HUES48 (cell line): Measurements from ENCODE around the gene TUBB.

ENCODE experiments used
- H3K27ac ChIP-seq: one replicate; pipeline ENCODE4 v1.7.0; 2013; ENCODE audit warnings: low read depth, low read length, inconsistent platforms
- H3K27me3 ChIP-seq: 2 replicates; pipeline ENCODE4 v1.6.1; 2013; ENCODE audit warnings: mild to moderate bottlenecking, low read length; ENCODE audit not compliant: control insufficient read depth, insufficient read depth
- H3K36me3 ChIP-seq: 2 replicates; pipeline ENCODE4 v1.6.1; 2013; ENCODE audit warnings: low read length; ENCODE audit not compliant: control insufficient read depth, insufficient read depth
- H3K4me1 ChIP-seq: 2 replicates; pipeline ENCODE4 v1.6.1; 2013; ENCODE audit warnings: mild to moderate bottlenecking, low read length; ENCODE audit not compliant: control insufficient read depth, insufficient read depth
- H3K4me3 ChIP-seq: 2 replicates; pipeline ENCODE4 v1.5.1; 2013; ENCODE audit warnings: mild to moderate bottlenecking, low read depth, low read length
- H3K9ac ChIP-seq: 2 replicates; pipeline ENCODE4 v1.6.1; 2013; ENCODE audit warnings: mild to moderate bottlenecking, low read depth, low read length, moderate library complexity
- H3K9me3 ChIP-seq: 2 replicates; pipeline ENCODE4 v1.6.1; 2013; ENCODE audit warnings: low read length; ENCODE audit not compliant: control insufficient read depth, insufficient read depth

Gene TUBB

DNA sequence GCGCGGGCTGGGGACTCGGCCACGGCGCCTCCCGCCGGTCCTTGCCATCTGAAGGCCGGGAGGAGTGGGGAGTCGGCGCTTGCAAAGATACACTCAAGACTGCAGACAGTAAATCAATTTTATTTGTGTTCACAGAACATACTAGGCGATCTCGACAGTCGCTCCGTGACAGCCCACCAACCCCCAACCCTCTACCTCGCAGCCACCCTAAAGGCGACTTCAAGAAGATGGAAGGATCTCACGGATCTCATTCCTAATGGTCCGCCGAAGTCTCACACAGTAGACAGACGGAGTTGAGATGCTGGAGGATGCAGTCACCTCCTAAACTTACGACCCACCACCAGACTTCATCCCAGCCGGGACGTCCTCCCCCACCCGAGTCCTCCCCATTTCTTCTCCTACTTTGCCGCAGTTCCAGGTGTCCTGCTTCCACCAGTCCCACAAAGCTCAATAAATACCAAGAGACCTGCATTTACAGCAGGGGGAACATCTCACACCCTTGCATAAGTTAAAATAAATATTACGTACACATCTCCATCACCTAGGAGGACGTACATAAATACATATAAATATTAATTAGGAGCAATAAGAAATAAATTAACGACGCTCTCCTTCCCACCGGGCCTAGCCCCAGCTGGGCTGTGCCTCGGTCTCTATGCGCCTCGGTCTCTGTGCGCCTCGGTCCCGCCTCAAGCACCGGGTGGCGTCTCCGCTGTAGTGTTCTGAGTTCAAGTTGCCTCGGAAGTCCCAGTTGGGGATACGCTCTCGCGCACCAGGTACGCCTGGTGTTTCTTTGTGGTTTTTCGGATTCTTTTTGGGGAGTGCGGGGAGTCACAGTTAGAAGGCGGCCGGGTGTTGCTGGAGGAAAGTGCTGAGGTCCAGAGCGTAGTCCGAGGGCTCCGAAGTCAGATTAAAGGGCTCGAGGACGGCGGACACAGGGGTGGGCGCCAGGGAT, 23.2 kb downstream of the TUBB start:
- peak overlapping the region; percentile 74 for H3K4me3 ChIP-seq
- peaks cover 3% of the 10 kb centered on the region; the same call in 1 of the 2 replicates for H3K27me3 ChIP-seq
- H3K36me3 ChIP-seq: peaks cover 27% of the 10 kb centered on the region
- H3K9ac ChIP-seq: peak overlapping the region; percentile 52
- H3K4me1 ChIP-seq: peaks cover 6% of the 10 kb centered on the region; the same call in 1 of the 2 replicates
- H3K9me3 ChIP-seq: no peaks in the 10 kb centered on the region
- H3K27ac ChIP-seq: peak overlapping the region; percentile 90

DNA sequence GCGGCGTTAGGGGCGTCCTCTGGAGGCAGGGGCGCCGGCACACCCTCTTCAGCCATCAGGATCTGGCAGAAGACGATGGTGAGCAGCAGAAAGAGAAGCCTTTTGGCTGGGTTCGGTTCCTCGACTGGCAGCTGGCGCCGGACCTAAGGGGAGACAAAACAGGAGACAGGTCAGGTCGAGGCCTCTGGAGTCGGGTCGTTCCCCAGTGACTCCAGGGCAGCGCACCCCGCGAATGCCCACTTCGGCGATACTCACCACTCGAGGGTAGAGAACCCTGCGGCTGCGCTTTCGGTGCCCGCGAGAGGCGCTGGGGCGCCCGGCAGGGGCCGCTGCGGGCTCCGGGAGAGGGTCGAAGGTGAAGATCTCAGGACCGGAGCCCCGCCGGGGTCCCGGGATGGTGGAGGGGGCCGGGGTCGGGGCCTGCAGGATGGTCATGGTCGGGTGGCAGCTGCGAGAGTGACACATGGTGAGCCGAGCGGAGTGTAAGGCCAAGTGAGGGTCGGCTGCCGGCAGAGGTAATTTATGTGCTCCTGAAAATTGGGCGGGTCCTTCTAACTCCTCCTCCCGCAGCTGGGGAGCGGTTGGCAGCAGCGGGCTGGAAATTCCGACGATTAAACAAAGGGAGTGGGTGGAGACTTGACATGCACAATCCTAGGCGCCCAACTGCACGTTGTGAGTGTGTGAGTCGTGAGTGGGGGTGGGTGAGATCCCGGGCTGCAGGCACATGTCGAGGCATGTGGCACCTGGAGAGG, 24.1 kb downstream of the TUBB start, which contains the start of gene IER3:
Gene IER3, minus strand, starts transcription at position 494 of the 752 bp plus-strand sequence. Its CDS starts 29 bp downstream, at position 465.
- peak within 1 kb of the TSS; percentile 90 for H3K27ac ChIP-seq
- H3K36me3 ChIP-seq: peaks cover 19% of the 10 kb centered on the region
- H3K9ac ChIP-seq: peak within 1 kb of the TSS; percentile 52
- no peaks in the 10 kb centered on the region for H3K9me3 ChIP-seq
- H3K27me3 ChIP-seq: peaks cover 3% of the 10 kb centered on the region; the same call in 1 of the 2 replicates
- peak within 1 kb of the TSS; percentile 74 for H3K4me3 ChIP-seq
- H3K4me1 ChIP-seq: peaks cover 10% of the 10 kb centered on the region; the same call in 1 of the 2 replicates

DNA sequence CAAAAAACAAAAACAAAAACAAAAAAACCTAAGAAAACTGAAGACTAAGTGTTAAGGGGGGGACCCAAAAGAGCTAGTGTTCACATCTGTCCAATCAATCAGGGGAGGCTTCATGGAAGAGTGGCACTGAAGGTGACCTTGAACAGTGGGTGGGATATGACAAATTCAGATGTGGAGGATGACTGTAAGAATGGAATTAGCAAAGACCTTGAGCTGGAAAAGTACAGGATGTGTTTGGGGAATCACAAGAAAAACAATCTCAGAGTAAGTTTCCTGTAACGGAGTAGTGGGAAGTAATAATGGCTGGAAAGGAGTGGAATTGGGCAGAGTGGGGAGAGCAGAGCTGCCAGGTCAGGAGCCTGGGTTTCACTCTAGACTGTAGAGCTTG, 27.1 kb downstream of the TUBB start:
- Histone ChIP-seq H3K27ac (no peak overlapping the region), H3K27me3 (peaks cover 3% of the 10 kb centered on the region; the same call in 1 of the 2 replicates), H3K9ac (no peak overlapping the region), H3K4me1 (0 out of 2 replicates have a peak, but pooled peaks cover 4% of the 10 kb centered on the region), H3K36me3 (no peaks in the 10 kb centered on the region), H3K4me3 (no peak overlapping the region), H3K9me3 (no peaks in the 10 kb centered on the region)

DNA sequence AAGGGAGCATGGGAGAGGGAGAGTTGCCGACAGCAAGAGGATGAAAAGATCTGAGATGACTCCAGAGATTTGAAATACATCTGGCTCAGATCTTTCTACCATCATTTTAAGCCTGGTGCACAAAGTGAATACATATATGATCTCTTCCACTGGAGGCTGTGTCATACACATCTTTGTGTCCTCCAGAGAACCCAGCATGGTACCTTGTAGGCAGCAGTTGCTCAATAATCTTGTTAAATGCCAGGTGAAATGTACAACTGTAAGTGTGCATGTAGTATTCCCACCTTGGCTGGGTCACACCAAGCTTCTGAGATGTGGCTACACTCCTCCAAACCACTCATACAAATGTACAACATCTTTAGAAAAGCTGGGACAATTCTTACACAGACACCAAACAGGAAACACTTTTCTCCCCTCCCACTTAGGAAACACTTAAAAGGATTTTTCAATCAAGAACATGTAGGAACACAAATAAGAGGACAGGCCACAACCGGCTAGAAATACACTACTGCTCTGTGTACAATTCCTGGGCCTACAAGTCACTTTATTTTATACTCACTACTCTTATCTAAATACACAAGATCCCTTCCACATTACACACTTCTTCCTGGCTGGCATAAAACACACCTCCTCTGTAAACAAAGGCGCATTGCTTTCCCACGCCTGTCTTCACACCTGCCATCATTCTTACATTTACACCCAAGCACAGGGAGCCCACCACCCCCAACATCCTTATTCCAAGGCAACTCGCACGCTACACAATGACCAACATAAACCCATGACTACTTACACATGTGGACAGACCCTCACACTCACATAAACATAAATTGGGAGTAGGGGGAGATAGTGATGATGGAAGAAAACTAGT, 28.0 kb downstream of the TUBB start:
- Histone ChIP-seq H3K9me3 (no peaks in the 10 kb centered on the region), H3K4me3 (no peak overlapping the region), H3K27me3 (peaks cover 3% of the 10 kb centered on the region; the same call in 1 of the 2 replicates), H3K36me3 (no peaks in the 10 kb centered on the region), H3K27ac (no peak overlapping the region), H3K9ac (no peak overlapping the region), H3K4me1 (0 out of 2 replicates have a peak, but pooled peaks cover 4% of the 10 kb centered on the region)

DNA sequence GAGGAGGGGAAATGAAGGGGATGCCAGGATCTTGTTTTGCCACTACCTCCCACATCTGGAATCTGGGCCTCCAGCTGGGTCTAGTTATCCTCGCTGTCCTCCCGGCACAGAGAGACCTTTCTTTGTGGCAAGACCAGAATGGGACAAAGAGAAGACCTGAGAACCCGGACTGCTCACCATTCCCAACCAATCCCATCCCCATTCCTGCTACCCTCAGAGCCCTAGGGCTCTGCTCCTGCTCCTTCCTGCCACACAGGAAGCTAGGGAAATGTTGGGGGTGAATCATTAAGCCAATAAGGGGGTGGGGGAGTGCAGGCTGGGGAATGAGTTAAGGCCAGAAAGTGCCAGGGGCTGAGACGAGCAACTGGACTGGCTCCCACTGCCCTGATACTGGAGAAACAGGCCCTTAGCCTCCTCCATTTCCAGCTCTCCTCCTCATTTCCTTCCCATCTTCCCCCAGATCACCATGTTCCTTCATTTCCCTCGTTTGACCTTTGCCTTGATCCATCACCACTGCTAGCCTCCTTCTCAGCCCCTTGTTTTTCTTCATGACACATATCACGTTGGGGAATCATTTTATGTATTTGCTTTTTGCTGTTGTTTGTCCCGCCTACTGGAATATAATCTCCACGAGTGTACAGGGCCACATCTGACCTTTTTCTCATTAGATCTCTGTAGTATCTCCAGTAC, 28.8 kb downstream of the TUBB start:
- Histone ChIP-seq H3K4me1 (0 out of 2 replicates have a peak, but pooled peaks cover 4% of the 10 kb centered on the region), H3K4me3 (no peak overlapping the region), H3K36me3 (no peaks in the 10 kb centered on the region), H3K9ac (no peak overlapping the region), H3K9me3 (no peaks in the 10 kb centered on the region), H3K27me3 (peaks cover 3% of the 10 kb centered on the region; the same call in 1 of the 2 replicates), H3K27ac (no peak overlapping the region)

DNA sequence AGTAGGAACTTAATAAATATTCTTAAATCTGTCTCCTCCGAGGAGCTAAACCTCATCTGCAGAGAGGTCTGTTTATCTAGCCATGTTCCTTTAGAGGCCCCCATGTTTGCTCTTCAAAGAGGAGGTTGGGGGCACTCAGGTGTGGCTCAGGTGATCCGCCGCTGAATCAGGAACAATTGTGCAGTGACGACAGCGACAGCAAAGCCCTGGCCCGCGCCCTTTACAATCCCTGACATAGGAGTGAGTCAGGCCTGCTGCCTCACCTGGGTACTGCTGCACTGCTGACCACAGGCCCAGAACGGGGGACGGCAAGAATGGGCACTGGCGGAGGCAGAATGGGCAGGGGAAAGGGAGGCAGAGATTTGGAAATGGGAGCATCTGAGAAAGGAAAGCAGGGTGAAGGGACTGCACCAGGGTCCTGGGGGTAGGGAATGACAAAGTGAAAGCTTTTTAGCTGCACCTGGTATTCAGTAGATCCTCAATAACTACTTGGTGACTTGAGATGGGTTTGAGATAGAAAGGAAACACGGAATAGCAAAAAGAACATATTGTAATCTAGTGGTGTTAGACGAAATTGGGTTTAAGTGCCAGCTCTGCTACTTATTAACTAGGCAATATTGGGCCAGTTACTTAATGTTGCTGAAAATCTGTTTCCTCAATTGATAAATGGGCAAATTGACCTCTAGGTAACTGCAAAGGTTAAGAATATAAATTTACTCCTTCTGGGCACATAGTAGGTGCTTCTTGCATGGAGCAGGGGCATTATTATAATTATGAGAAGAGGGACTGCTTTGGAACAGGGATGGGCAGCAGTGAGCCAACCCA, 29.6 kb downstream of the TUBB start:
- Histone ChIP-seq H3K9ac (no peak overlapping the region), H3K4me1 (0 out of 2 replicates have a peak, but pooled peaks cover 4% of the 10 kb centered on the region), H3K4me3 (no peak overlapping the region), H3K9me3 (no peaks in the 10 kb centered on the region), H3K27me3 (peaks cover 3% of the 10 kb centered on the region; the same call in 1 of the 2 replicates), H3K36me3 (no peaks in the 10 kb centered on the region), H3K27ac (no peak overlapping the region)

DNA sequence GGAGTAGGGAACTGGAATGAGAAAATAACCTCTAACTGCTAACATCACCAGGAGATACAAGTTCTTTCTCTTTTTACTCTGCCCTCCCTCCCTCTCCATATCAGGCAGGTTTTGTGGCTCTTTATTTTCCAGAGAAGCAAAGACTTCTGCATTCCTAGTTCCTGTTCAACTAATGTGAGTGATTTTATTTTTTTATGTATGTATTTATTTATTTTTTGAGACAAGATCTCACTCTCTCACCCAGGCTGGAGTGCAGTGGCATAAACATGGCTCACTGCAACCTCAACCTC, 30.2 kb downstream of the TUBB start:
- Histone ChIP-seq H3K27ac (no peak overlapping the region), H3K4me3 (no peak overlapping the region), H3K4me1 (0 out of 2 replicates have a peak, but pooled peaks cover 4% of the 10 kb centered on the region), H3K36me3 (no peaks in the 10 kb centered on the region), H3K9me3 (no peaks in the 10 kb centered on the region), H3K27me3 (peaks cover 1% of the 10 kb centered on the region; the same call in 1 of the 2 replicates), H3K9ac (no peak overlapping the region)

DNA sequence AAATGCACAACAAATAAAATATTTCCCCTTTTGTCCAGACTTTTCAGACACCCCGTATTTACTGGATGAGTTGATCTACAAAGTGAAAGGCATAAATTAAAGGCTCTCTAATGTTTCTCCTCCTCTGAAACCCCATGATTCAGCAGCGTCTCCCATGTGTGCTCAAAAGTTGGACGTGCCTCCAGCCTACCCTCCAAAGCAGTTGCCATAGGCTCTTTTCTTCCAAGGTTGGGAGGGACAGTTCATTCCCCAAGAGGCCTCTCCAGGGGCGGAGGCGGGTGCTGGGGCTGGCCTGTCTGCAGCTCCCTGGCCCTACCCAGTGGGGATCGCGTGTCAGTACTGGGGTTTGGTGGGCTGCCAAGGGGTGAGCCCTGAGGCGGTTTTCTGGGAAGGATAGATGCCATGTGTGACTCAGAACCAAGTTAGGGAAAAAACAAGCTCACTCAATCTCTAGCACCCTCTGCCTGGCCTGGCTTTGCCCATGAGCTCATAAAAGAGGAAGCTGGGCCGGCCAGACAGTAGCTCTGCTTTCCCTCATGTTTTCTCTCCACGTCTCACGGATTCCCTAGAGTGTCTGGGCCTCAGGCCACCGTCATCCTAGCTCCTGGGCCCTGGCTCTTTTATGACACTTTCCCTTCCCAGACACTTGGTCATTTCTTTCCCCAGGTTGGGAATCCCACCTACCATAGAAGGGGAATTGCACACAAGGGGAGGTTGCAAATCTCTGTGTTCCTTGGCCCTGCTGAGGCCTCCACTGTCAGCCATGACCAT, 32.2 kb downstream of the TUBB start:
- H3K36me3 ChIP-seq: no peaks in the 10 kb centered on the region
- H3K4me3 ChIP-seq: no peak overlapping the region
- 0 out of 2 replicates have a peak, but pooled peaks cover 4% of the 10 kb centered on the region for H3K4me1 ChIP-seq
- no peak overlapping the region for H3K9ac ChIP-seq
- no peaks in the 10 kb centered on the region for H3K27me3 ChIP-seq
- H3K9me3 ChIP-seq: no peaks in the 10 kb centered on the region
- H3K27ac ChIP-seq: no peak overlapping the region

DNA sequence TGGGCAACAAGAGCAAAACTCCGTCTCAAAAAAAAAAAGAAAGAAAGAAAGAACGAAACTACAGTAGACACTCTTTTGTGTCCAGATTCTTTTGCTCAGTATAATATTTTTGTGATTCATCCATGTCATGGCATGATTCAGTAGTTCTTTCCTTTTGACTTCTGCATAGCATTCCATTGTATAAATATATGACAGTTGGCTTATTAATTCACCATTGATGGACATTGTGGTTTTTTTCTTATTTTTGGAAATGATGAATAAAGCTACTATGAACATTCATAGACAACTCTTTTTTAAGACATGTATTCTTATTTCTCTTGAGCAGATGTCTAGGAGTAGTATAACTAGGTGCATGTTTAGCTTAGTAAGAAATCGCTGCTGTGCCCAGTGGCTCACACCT, 34.5 kb downstream of the TUBB start:
- Histone ChIP-seq H3K4me3 (no peak overlapping the region), H3K9ac (no peak overlapping the region), H3K36me3 (no peaks in the 10 kb centered on the region), H3K27me3 (no peaks in the 10 kb centered on the region), H3K27ac (no peak overlapping the region), H3K4me1 (peaks cover 8% of the 10 kb centered on the region; the same call in 1 of the 2 replicates), H3K9me3 (no peaks in the 10 kb centered on the region)
